NCI-H1048 (cell line): ENCODE measurements around the gene TCP11L2.

Experiments
- DNase-seq: peaks from one replicate; lab custom pipeline; 2025; lab: John Stamatoyannopoulos, UW

The TCP11L2 gene

GRCh38 chr12:106302401-106303201 is at the start of gene TCP11L2:
Gene TCP11L2, plus strand, starts transcription at chr12:106302733. Its CDS starts 8,343 bp downstream, at chr12:106311076.
- DNase-seq, result peak; percentile 26

- DNase-seq, result no peak
These were observed 47.8 kb upstream of the TCP11L2 start for GRCh38 chr12:106254724-106255123.

GRCh38 chr12:106255493-106255892 is 47.0 kb upstream of the TCP11L2 start:
- DNase-seq, result no peak

GRCh38 chr12:106255952-106256351 is 46.6 kb upstream of the TCP11L2 start:
- DNase-seq, result no peak

GRCh38 chr12:106256524-106256923 is 46.0 kb upstream of the TCP11L2 start:
- no peak for DNase-seq

GRCh38 chr12:106258226-106258625 is 44.3 kb upstream of the TCP11L2 start:
- no peak for DNase-seq

- no peak for DNase-seq
These were observed 43.6 kb upstream of the TCP11L2 start for GRCh38 chr12:106258935-106259334.

GRCh38 chr12:106265116-106265515 is 37.4 kb upstream of the TCP11L2 start:
- no peak for DNase-seq

- no peak for DNase-seq
These were observed 35.0 kb upstream of the TCP11L2 start for GRCh38 chr12:106267535-106267934.

GRCh38 chr12:106269150-106269771 is 33.3 kb upstream of the TCP11L2 start:
- DNase-seq, result no peak

GRCh38 chr12:106271575-106272505 is 30.7 kb upstream of the TCP11L2 start:
- DNase-seq, result peak; percentile 32

GRCh38 chr12:106273491-106273890 is 29.0 kb upstream of the TCP11L2 start:
- DNase-seq, result no peak

- DNase-seq, result no peak
These were observed 28.5 kb upstream of the TCP11L2 start for GRCh38 chr12:106274012-106274411.

- DNase-seq, result no peak
These were observed 27.9 kb upstream of the TCP11L2 start for GRCh38 chr12:106274575-106275121.

- DNase-seq, result no peak
These were observed 27.1 kb upstream of the TCP11L2 start for GRCh38 chr12:106275458-106275857.

GRCh38 chr12:106276032-106276740 is 26.3 kb upstream of the TCP11L2 start:
- DNase-seq, result no peak

GRCh38 chr12:106280106-106280505 is 22.4 kb upstream of the TCP11L2 start:
- no peak for DNase-seq

- DNase-seq, result no peak
These were observed 21.3 kb upstream of the TCP11L2 start for GRCh38 chr12:106281056-106281782.

- DNase-seq, result no peak
These were observed 20.7 kb upstream of the TCP11L2 start for GRCh38 chr12:106281804-106282203.

- DNase-seq, result peak; percentile 15
These were observed 20.0 kb upstream of the TCP11L2 start for GRCh38 chr12:106282457-106283097.
